Endothelial cell of umbilical vein (primary cell): ENCODE measurements around the gene SERPINF2.

Source experiments
- CTCF ChIP-seq, 2 donors: IDR thresholded peaks; 1 replicate in 1 of 2; 2 replicates in 1 of 2; pipeline ENCODE4 v1.5.1; 2011; ENCODE audit warnings: low read length in 2 of 2, mild to moderate bottlenecking in 2 of 2, moderate library complexity in 2 of 2, control low read depth in 1 of 2, inconsistent platforms in 1 of 2, low read depth in 1 of 2; ENCODE audit not compliant: insufficient read depth in 1 of 2; ENCODE audit errors: extremely low read depth in 1 of 2
- EZH2 ChIP-seq: IDR thresholded peaks from 2 replicates; pipeline ENCODE4 v1.6.1; 2012; ENCODE audit warnings: borderline replicate concordance, low read depth, mild to moderate bottlenecking, moderate library complexity, low read length, inconsistent platforms; ENCODE audit not compliant: severe bottlenecking
- FOS ChIP-seq: IDR thresholded peaks from 2 replicates; pipeline ENCODE4 v1.6.1; 2011; ENCODE audit warnings: mild to moderate bottlenecking, low read length, moderate library complexity, borderline replicate concordance; ENCODE audit not compliant: insufficient read depth
- GATA2 ChIP-seq: IDR thresholded peaks from 2 replicates; pipeline ENCODE4 v1.7.0; 2011; ENCODE audit warnings: low read depth, mild to moderate bottlenecking, moderate library complexity, mixed read lengths, low read length; ENCODE audit not compliant: insufficient read length, insufficient read depth
- JUN ChIP-seq: IDR thresholded peaks from 2 replicates; pipeline ENCODE4 v1.6.1; 2011; ENCODE audit warnings: borderline replicate concordance, low read depth; ENCODE audit not compliant: insufficient read length, insufficient read depth
- MYC ChIP-seq: IDR thresholded peaks from one replicate; pipeline ENCODE4 v1.6.1; 2011; ENCODE audit warnings: mild to moderate bottlenecking, low read depth, low read length
- POLR2A ChIP-seq: IDR thresholded peaks from 2 replicates; pipeline ENCODE4 v1.6.1; 2012; ENCODE audit warnings: low read depth, mild to moderate bottlenecking, control low read depth, low read length
- POLR2AphosphoS5 ChIP-seq: IDR thresholded peaks from 2 replicates; pipeline ENCODE4 v1.6.1; 2012; ENCODE audit warnings: low read depth, mild to moderate bottlenecking, control low read depth, low read length, moderate library complexity; ENCODE audit not compliant: insufficient read depth
- TF ChIP-seq, protein P1 (sequence below): IDR thresholded peaks from 2 replicates; pipeline ENCODE4 v1.6.1; 2011; ENCODE audit not compliant: insufficient read depth, insufficient read length

GRCh38 chr17:1712271-1712670 is 30.4 kb upstream of the SERPINF2 start:
- TF ChIP-seq, protein P1, sequence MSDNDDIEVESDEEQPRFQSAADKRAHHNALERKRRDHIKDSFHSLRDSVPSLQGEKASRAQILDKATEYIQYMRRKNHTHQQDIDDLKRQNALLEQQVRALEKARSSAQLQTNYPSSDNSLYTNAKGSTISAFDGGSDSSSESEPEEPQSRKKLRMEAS = no peak
- no peak for TF ChIP-seq CTCF (IDR thresholded peaks at IDR 0.05; ENCODE audit: extremely low read depth in 1 of 2, insufficient read depth in 1 of 2, low read depth in 1 of 2, low read length in 2 of 2)
- no peak for TF ChIP-seq POLR2A
- no peak for TF ChIP-seq FOS
- TF ChIP-seq POLR2AphosphoS5 = no peak
- TF ChIP-seq MYC = no peak
- no peak for TF ChIP-seq JUN
- no peak for TF ChIP-seq EZH2
- no peak for TF ChIP-seq GATA2
